NCI-H2081 treated with DMSO at 0.1 percent for 48 hours (cell line): Measurements from ENCODE around the gene NUDT19.
"Not testable (repeated sequence)": the region's sequence is repeated elsewhere in the genome, so short reads cannot be mapped to it uniquely, and the experiment has no call there.

Experiments
- DNase-seq: peaks from one replicate; lab custom pipeline; 2025; lab: John Stamatoyannopoulos, UW

NUDT19 gene

DNA sequence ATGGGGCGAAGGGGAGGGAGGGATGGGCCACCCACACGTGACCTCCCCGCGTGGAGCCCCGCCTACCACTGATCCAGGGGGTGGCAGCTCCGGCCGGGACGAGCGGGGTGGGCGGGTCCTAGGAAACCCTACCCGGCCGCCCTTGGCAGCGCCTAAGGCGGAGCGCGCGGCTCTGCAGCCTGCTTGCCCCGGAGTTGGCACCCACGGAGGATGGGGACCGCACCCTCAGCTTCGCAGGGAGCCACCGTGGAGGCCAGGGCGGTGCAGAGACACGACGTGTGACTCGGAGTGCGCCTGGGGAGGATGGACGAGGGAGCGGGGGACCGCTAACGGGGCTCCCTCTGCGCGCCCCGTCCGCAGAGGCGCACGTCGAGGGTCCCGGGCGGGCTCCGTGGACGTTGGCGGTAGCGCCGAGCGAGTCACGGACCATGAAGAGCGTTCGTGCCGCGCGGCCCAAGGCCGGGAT is 15.9 kb upstream of the NUDT19 start, which contains the start of gene RGS9BP:
Gene RGS9BP, plus strand, starts transcription at position 129 of the 466 bp plus-strand sequence. CDS start 416 bp downstream, outside the sequence.
- no peak for DNase-seq

DNA sequence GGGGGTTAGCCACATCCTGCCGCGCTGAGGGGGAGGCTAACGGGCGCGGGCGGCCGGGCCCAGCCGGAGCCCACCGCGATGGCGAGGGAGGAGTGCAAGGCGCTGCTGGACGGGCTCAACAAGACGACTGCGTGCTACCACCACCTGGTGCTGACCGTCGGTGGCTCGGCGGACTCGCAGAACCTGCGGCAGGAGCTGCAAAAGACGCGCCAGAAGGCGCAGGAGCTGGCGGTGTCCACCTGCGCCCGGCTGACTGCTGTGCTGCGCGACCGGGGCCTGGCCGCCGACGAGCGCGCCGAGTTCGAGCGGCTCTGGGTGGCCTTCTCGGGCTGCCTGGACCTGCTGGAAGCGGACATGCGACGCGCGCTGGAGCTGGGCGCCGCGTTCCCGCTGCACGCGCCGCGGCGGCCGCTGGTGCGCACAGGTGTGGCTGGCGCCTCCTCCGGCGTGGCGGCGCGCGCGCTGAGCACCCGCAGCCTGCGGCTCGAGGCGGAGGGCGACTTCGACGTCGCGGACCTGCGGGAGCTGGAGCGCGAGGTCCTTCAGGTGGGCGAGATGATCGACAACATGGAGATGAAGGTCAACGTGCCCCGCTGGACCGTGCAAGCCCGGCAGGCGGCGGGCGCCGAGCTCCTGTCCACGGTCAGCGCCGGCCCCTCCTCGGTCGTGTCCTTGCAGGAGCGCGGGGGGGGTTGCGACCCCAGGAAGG is 15.3 kb upstream of the NUDT19 start:
- no peak for DNase-seq

DNA sequence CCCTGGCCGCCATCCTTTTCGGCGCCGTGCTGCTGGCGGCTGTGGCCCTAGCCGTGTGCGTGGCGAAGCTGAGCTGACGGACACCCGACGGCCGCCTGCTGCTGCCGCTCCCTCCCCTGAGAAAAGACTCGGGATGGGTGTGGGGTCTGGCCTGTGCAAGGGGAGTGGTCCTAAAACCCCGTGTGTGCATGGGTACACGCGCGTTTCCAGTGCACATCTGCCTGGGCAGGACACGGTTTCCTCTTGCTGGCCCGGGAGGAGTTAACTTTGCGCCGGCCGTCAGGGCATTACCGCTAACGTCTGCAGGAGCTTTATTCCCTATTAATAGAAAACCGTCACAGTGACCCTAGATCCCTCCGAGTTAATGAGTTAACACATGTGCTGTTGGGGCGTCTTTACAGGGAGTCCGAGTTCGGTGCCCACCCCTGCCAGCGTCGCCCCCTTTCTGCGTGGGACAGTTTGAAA is 14.7 kb upstream of the NUDT19 start:
- DNase-seq: no peak

GRCh38 chr19:32677657-32678056 is 14.0 kb upstream of the NUDT19 start:
- DNase-seq: no peak

DNA sequence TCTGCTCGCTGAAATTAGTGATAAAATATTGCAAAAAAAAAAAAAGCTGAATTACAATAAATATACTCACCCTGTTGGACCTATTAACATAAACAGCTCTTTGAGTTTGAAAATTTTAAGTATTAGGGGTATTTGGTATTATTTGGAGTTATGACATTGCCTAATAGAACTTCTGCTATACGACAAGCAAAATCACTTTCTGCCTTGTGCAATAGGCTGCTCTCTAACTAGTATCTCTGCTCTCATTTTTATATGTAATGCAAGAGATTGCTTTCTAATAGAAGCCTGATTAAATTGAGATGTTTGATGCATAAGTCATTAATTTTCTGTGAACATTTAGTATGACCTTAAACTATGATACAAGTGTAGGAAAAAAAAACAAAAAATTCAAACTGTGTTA is 10.6 kb upstream of the NUDT19 start:
- DNase-seq: no peak

DNA sequence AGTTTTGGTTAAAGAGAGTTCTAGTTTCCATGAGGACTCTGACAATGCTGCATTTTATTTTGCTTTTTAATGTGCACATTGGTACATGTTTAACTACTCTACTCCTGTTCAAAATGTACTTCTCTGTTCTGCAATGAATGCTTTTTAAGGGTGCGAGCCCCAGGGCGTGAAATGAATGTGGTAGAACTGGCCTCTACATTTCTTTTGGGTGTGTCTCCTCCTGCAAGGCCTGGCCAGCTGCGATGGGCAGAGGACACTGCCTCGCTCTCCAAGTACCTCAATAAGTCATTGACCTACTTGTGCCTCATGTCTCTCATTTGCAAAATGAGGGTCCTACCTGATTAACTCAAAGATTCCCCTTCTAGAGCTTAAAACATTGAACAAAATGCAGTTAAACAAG is 9.3 kb upstream of the NUDT19 start:
- no peak for DNase-seq

DNA sequence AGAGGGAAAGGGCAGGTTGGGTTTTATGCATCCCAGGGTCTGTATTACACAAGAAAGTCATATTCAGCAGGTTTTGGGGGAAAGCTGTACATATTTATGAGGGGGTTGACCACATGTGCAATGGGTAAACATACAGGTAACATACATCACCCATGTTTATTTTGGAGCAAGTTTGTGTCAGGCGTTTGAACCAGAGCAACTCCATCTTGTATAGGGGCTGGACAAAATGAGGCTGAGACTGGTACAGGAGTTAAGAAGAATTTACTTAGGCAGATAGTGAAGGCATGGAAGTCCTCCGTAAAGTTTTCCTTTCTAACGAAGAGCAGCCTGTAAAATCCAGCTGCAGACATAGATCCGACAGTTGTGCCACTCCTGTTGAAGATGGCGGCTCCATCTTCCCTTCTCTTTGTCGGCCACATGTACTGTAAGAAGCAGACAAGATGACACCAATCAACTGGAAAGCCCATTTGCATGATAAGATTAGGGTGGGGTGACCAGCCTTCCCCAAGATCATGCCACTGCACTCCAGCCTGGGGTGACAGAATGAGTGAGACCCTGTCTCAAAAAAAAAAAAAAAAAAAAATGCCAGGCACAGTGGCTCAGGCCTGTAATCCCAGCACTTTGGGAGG is 4.7 kb upstream of the NUDT19 start:
- no peak for DNase-seq

DNA sequence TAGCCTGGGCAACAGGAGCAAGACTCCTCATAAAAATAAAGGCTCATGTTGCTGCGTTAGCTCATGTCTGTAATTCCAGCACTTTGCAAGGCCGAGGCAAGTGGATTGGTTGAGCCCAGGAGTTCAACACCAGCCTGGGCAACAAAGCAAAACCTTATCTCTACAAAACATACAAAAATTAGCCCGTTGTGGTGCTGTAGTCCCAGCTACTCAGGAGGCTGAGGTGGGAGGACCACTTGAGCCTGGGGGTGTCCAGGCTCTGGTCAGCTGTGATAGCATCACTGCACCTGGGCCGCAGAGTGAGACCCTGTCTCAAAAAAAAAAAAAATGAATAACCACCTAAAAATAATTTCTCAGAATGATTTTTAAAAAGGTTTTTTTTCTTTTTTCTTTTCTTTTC is 3.9 kb upstream of the NUDT19 start:
- no peak for DNase-seq

DNA sequence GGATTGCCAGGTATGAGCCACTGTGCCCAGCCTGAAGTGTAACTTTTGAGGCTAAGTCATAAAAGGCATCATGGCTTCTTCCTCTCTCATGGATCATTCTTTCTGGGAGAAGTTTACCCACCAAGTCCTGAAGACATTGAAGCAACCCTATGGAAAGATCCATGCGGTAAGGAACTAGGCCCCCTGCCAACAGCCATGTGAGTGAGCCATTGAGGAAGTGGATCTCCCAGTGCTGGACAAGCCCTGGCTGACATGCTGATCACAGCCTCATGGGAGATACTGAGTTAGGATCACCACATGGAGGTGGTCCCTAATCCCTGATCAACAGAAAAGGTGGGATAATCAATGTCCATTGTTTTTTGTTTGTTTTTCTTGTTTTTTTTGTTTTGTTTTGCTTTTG is 3.3 kb upstream of the NUDT19 start:
- no peak for DNase-seq

- DNase-seq: no peak
Measured at GRCh38 chr19:32691952-32692726, 518 bp downstream of the NUDT19 start.

DNA sequence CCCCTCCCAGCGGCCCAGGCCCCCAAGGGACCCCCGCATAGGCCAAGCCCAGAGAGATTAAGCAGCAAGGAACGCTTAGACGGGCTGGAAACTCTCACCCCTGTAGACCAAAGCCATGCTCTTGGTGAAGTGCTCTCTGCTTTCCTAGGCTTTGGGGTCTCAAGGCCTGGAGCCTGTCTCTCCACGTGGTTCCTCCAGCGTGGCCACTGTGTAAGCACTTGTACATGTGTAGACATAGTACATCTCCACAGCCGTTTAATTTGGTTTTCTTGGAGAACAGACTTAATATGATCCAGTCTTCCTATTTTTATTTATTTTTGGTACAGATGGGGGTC is 1.1 kb downstream of the NUDT19 start:
- no peak for DNase-seq

- DNase-seq: not testable (repeated sequence)
Measured at GRCh38 chr19:32693151-32694108, 1.8 kb downstream of the NUDT19 start.

GRCh38 chr19:32694316-32694715 is 2.7 kb downstream of the NUDT19 start:
- not testable (repeated sequence) for DNase-seq

GRCh38 chr19:32694851-32695250 is 3.2 kb downstream of the NUDT19 start:
- DNase-seq: not testable (repeated sequence)

DNA sequence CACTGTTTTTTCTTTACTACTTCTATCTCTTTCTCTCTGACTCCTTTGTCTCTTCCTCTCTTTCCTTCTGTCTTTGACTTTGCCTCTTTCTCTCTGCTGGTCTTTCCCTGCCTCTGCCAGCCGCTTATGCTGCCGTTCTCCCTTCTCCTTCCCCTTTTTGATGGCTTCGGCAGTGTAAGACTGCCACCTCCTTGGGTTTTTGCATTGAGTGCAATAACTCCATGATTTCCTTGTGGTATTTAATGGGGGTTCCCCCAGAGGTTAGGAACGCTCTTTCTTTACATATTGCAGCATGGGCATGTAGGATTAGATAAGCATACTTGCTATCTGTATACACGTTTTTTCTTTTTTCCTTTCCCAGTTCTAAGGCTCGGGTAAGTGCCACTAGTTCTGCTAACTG is 3.9 kb downstream of the NUDT19 start:
- not testable (repeated sequence) for DNase-seq

DNA sequence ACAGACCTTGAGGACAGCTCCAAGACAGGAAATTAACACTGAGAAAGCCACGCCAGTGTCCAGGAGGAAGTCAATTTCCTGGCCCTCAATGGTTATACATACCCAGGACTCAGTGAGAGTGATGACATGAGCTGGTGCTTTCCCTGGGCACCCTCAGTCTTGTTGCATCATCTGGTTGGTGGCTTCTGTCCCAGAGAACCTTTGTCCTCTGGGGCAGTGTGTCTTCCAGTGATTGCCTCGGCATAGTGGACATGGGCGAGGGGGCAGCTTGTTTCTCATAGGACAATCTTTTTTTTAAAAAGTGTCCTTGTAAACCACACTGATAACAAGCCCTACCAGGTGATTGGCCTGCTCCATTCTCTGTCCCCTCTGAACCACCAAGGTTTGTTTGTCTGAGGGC is 5.2 kb downstream of the NUDT19 start:
- not testable (repeated sequence) for DNase-seq

GRCh38 chr19:32700129-32700528 is 8.5 kb downstream of the NUDT19 start:
- not testable (repeated sequence) for DNase-seq

GRCh38 chr19:32702010-32702409 is 10.4 kb downstream of the NUDT19 start:
- no peak for DNase-seq

DNA sequence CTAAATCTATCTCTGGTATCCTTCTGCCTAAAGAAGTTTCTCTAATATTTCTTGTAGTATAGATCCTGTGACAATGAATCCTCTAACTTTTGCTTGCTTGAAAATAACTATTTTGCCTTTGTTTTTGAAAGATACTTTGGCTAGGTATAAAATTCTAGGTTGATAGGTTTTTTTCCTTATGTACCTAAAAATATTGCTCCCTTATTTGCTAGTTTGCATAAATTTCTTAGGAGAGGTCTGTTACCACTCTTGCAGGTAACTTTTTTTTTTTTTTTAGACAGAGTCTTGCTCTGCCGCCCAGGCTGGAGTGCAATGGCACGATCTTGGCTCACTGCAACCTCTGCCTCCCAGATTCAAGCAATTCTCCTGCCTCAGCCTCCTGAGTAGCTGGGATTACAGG is 12.4 kb downstream of the NUDT19 start:
- not testable (repeated sequence) for DNase-seq

DNA sequence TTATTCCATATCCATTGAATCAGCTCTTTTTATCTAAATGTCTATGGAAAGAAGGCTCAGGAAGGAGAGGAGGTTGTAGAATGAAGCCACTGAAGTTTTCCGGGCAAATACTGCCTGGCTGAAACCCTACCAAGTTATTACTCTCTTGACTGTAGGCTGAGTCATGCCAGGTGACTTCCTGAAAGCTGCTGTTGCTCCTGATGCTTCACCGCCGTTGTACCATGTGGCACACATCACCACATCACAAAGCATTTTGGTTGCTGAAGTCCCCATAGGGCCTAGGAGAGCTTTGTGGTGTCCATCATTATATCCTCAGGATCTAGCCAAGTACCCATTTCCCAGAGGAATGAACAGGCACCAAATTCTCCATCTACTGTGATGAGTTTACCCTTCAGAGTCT is 16.8 kb downstream of the NUDT19 start:
- DNase-seq: no peak

GRCh38 chr19:32709032-32709431 is 17.4 kb downstream of the NUDT19 start:
- DNase-seq: no peak

DNA sequence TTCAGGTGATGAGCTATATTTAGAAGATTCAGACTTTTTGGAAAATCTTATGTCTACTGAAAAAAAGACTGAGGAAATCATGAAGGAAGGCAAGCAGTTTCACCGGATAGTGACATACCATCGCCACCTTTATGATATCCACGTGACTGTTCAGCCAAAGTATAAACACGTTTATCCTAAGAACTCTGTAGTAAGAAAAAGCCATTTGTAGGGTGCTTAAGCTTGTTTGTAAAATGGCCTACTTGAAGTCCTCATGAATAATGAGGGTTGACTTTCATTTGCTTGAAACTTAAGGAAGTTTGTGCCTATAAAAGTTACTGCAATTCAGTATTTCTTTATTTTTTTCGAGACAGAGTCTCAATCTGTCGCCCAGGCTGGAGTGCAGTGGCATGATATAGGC is 20.1 kb downstream of the NUDT19 start:
- DNase-seq: no peak
